ENCODE data around the gene FMNL1.

Gene FMNL1

DNA sequence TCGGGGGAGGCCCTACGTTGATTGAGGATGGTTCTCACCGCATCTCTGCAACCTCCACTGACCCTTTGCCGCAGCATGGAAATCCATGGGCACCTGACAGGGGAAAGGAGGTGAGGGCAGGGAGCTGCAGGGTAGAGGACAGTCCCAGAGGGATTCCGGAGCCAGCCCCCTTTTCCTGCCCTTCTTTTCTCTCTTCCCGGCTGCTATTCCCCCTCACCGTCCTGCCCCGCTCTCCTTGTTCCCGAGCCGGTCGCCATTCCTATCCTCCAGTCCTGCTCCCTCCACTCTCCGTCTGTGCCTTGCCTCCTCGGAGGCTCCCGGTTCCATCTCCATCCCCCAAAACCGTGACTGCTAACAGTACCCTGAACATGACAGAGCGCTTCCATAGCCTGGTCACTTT lies 35.4 kb downstream of the FMNL1 start:
- Mint-ChIP-seq H3K27me3 (ENCODE audit: low read depth) (peaks cover 45% of the 10 kb centered on the region), H3K4me1 (peaks cover 4% of the 10 kb centered on the region), H3K27ac (no peak overlapping the region), H3K4me3 (no peak overlapping the region), H3K9me3 (no peaks in the 10 kb centered on the region), H3K36me3 (ENCODE audit: low read depth) (no peaks in the 10 kb centered on the region)
- TF ChIP-seq, protein P1, sequence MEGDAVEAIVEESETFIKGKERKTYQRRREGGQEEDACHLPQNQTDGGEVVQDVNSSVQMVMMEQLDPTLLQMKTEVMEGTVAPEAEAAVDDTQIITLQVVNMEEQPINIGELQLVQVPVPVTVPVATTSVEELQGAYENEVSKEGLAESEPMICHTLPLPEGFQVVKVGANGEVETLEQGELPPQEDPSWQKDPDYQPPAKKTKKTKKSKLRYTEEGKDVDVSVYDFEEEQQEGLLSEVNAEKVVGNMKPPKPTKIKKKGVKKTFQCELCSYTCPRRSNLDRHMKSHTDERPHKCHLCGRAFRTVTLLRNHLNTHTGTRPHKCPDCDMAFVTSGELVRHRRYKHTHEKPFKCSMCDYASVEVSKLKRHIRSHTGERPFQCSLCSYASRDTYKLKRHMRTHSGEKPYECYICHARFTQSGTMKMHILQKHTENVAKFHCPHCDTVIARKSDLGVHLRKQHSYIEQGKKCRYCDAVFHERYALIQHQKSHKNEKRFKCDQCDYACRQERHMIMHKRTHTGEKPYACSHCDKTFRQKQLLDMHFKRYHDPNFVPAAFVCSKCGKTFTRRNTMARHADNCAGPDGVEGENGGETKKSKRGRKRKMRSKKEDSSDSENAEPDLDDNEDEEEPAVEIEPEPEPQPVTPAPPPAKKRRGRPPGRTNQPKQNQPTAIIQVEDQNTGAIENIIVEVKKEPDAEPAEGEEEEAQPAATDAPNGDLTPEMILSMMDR (IDR thresholded peaks at IDR 0.05; ENCODE audit: unreplicated experiment in 3 of 3) = no peak

DNA sequence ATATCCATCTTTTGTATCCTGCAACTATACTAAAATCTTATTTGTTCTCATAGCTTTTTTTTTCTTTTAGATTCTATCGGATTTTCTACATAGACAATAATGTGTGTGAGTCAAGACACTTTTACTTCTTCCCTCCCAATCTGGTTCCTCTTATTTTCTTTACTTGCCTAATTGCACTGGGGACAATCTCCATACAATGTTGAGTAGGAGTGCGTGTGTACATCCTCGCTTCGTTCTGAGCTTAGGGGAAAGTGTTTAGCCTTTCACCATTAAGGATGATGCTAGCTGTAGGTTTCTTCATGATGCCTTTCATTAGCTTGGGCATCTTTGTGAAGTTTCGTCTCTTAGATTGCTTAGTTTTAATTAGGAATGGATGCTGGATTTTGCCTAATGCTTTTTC lies 37.3 kb downstream of the FMNL1 start:
- Mint-ChIP-seq H3K9me3 (no peaks in the 10 kb centered on the region), H3K27me3 (ENCODE audit: low read depth) (peaks cover 36% of the 10 kb centered on the region), H3K4me1 (peaks cover 14% of the 10 kb centered on the region), H3K27ac (no peak overlapping the region), H3K36me3 (ENCODE audit: low read depth) (no peaks in the 10 kb centered on the region), H3K4me3 (no peak overlapping the region)
- TF ChIP-seq, protein P1 (IDR thresholded peaks at IDR 0.05; ENCODE audit: unreplicated experiment in 3 of 3) = no peak

DNA sequence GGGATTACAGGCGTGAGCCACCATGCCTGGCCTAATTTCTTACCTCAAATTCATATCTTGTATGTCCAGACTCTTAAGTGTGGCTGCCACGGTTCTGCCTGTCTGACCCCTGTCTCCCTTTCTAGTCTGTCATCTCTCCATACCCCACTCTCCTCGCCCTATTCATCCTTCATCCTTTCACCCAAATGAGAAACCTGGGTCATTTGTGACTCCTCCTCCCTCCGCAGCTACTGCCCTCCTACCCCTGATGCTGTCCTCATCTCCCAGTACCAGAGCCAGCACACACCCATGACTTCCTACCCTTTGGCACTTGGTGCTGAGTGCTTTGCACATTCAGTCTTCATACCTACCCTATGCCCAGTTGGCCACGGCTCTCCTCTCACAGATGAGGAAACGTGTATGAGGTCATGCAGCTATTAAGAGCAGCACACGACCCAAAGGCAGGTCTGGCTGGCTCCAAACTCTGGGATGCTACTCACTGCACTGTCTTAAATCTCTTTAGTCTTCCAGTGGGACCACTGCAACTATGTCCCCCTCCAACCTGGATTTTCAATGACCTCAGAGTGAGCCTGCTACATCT lies 38.6 kb downstream of the FMNL1 start:
- Mint-ChIP-seq H3K27me3 (ENCODE audit: low read depth) (peaks cover 31% of the 10 kb centered on the region), H3K36me3 (ENCODE audit: low read depth) (no peaks in the 10 kb centered on the region), H3K27ac (no peak overlapping the region), H3K9me3 (no peaks in the 10 kb centered on the region), H3K4me1 (peaks cover 14% of the 10 kb centered on the region), H3K4me3 (peak overlapping the region; percentile 4 to 44 (median 10))
- TF ChIP-seq, protein P1 (IDR thresholded peaks at IDR 0.05; ENCODE audit: unreplicated experiment in 3 of 3) = no peak

DNA sequence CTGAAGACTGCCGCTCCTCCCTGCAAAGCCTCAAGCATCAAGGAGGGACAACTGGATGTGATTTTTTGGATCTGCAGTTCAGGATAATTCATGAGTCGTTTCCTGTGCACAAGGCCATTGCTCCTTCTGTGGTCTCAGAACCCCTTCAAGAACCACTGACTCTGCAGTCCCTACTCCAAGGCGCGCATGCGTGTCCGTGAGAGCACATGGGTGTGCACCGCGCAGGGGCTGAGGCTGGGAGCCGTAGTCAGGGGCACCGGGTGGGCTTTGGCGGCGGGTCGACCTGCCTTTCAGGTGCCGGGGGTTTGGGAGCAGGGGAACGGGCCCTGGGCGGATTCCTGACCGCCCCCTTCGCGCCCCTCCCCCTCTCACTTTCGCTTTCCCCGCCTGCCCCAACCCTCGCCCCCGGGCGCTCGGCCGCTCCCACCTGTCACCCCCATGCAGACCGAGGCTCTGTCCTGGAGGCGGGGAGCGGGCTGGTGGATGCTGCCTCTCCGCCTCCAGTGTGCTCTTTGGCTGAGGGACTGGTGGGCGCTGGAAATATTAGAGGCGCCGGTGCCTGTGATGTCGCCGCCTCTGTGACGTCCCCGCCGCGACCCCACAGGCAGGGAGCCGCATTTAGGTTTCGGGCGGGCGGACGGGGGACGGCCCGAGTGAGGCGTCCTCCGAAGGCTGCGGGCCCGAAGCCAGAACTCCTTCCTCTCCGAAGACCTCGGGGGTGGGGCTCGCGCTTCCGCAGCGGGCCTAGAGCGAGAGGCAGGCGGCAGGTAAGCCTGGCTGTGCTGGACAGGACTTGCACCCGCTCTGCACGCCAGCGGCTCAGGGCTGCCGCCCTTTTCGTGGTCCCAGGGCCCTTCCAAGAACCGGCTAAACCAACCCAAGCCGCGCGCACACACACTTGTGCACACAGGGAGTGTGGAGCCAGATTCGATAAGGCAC lies 40.2 kb downstream of the FMNL1 start, which contains the start of gene SPATA32:
TSS of gene SPATA32 (minus strand) at position 518 of the 939 bp plus-strand sequence. CDS start at position 440, 78 bp downstream.
- peaks cover 14% of the 10 kb centered on the region for H3K4me1 Mint-ChIP-seq
- peaks cover 6% of the 10 kb centered on the region for H3K36me3 Mint-ChIP-seq (ENCODE audit: low read depth)
- peak within 1 kb of the TSS; percentile 63 to 79 (median 76) for H3K27ac Mint-ChIP-seq
- TF ChIP-seq, protein P1 (IDR thresholded peaks at IDR 0.05; ENCODE audit: unreplicated experiment in 3 of 3) = no peak
- peak within 1 kb of the TSS; percentile 73 to 78 (median 78) for H3K4me3 Mint-ChIP-seq
- no peaks in the 10 kb centered on the region for H3K9me3 Mint-ChIP-seq
- H3K27me3 Mint-ChIP-seq (ENCODE audit: low read depth) = peaks cover 27% of the 10 kb centered on the region

DNA sequence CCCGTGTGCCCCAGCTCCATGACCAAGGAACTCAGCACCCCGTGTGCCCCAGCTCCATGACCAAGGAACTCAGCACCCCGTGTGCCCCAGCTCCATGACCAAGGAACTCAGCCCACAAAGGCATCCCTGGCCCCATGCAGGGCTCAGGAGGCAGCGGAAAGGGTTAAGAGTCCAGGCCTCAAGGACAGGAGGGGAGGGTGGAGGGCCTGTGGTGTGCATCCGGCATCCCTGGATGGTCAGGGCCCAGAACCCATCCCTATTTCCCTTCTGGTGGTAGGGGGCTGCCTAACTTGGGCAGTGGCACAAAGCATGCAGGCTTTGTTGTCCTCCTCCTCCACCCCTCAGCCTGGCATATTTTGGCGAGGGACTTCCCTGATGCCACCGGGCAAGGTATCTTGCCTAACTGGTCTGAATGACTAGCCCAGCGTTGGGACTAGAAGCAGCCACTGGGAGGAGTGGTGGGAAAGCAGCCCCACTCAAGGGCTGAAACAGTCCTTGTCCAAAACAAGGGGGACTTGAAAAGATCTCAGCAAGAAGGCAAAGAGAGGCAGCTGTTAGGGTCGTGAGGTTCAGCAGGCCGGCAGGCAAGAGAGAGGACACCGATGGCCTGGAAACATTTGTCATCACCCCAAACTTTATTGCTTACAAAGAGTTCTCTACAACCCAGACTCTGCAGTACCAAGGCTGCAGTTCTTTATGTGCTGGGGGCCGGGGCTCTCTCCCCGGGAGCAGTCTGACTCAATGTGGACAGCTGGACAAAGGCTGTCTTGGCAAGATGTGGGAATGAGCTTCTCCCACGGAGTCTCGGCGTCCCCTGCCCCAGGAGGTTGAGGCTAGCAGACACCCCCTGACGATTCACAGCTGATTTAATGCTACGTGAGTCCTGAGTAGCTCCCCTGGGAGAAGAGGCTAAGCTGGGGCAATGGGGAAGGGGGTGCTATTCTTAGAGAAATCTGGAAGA lies 41.1 kb downstream of the FMNL1 start:
- Mint-ChIP-seq H3K36me3 (ENCODE audit: low read depth) (peaks cover 12% of the 10 kb centered on the region), H3K27me3 (ENCODE audit: low read depth) (peaks cover 17% of the 10 kb centered on the region), H3K27ac (peak overlapping the region; percentile 63 to 79 (median 76)), H3K4me3 (peak overlapping the region; percentile 73 to 78 (median 75)), H3K9me3 (no peaks in the 10 kb centered on the region), H3K4me1 (peaks cover 14% of the 10 kb centered on the region)
- TF ChIP-seq, protein P1 (IDR thresholded peaks at IDR 0.05; ENCODE audit: unreplicated experiment in 3 of 3) = no peak

All from nephron (organoid).